GM21367 (cell line): Measurements from ENCODE around the gene SLC25A38.
"Not testable (repeated sequence)": the region's sequence is repeated elsewhere in the genome, so short reads cannot be mapped to it uniquely, and the experiment has no call there.

Source experiments
- ATAC-seq: cut with Tn5 transposase; IDR thresholded peaks from one replicate; pipeline ENCODE4 v1.9.1; 2021; ENCODE audit not compliant: unreplicated experiment

Gene SLC25A38

GRCh38 chr3:39407259-39407629 is 24.1 kb downstream of the SLC25A38 start:
- no peak for ATAC-seq

- ATAC-seq: no peak
Measured at GRCh38 chr3:39407773-39408492, 24.8 kb downstream of the SLC25A38 start.

GRCh38 chr3:39408493-39409372 is 25.6 kb downstream of the SLC25A38 start:
- no peak for ATAC-seq

GRCh38 chr3:39409514-39410136 is 26.5 kb downstream of the SLC25A38 start:
- ATAC-seq: no peak

GRCh38 chr3:39410893-39411292 is 27.7 kb downstream of the SLC25A38 start:
- ATAC-seq: no peak

- ATAC-seq: no peak
Measured at GRCh38 chr3:39412668-39413260, 29.6 kb downstream of the SLC25A38 start.

- ATAC-seq: no peak
Measured at GRCh38 chr3:39413691-39414420, 30.7 kb downstream of the SLC25A38 start.

- no peak for ATAC-seq
Measured at GRCh38 chr3:39414421-39414907, 31.3 kb downstream of the SLC25A38 start.

- ATAC-seq: not testable (repeated sequence)
Measured at GRCh38 chr3:39415302-39415701, 32.1 kb downstream of the SLC25A38 start.

- ATAC-seq: no peak
Measured at GRCh38 chr3:39415983-39416382, 32.8 kb downstream of the SLC25A38 start.

GRCh38 chr3:39416998-39417397 is 33.8 kb downstream of the SLC25A38 start:
- ATAC-seq: not testable (repeated sequence)

- not testable (repeated sequence) for ATAC-seq
Measured at GRCh38 chr3:39418556-39419225, 35.5 kb downstream of the SLC25A38 start.

GRCh38 chr3:39419742-39420315 is 36.7 kb downstream of the SLC25A38 start:
- ATAC-seq: no peak

- ATAC-seq: no peak
Measured at GRCh38 chr3:39420543-39420942, 37.4 kb downstream of the SLC25A38 start.

- ATAC-seq: no peak
Measured at GRCh38 chr3:39423436-39423970, 40.3 kb downstream of the SLC25A38 start.

- ATAC-seq: no peak
Measured at GRCh38 chr3:39426312-39426711, 43.1 kb downstream of the SLC25A38 start.

- ATAC-seq: no peak
Measured at GRCh38 chr3:39427506-39427905, 44.3 kb downstream of the SLC25A38 start.

GRCh38 chr3:39428745-39429201 is 45.6 kb downstream of the SLC25A38 start:
- no peak for ATAC-seq

- ATAC-seq: no peak
Measured at GRCh38 chr3:39429466-39429865, 46.3 kb downstream of the SLC25A38 start.
